Hypothalamus (tissue), 51 donors: ENCODE results near the gene MPST.
A peak's percentile ranks its signal among the peaks of the same experiment; 100 is the strongest.
"Not testable (repeated sequence)": the region's sequence is repeated elsewhere in the genome, so short reads cannot be mapped to it uniquely, and the experiment has no call there.

Experiments used
- DNase-seq, 51 donors: peaks; one replicate each; lab custom pipeline; 2025; lab: John Stamatoyannopoulos, UW

Gene MPST

GRCh38 chr22:37019309-37020191 is at the start of gene MPST, which contains the start of gene TST:
TSS of gene MPST (plus strand) at chr22:37019742. CDS start at chr22:37019837, 95 bp downstream.
TSS of gene TST (minus strand) at chr22:37019447. CDS start at chr22:37018732, 715 bp downstream.
- DNase-seq, result peak in 50 of 51 donors; percentile 25 to 87 (median 74)

DNA sequence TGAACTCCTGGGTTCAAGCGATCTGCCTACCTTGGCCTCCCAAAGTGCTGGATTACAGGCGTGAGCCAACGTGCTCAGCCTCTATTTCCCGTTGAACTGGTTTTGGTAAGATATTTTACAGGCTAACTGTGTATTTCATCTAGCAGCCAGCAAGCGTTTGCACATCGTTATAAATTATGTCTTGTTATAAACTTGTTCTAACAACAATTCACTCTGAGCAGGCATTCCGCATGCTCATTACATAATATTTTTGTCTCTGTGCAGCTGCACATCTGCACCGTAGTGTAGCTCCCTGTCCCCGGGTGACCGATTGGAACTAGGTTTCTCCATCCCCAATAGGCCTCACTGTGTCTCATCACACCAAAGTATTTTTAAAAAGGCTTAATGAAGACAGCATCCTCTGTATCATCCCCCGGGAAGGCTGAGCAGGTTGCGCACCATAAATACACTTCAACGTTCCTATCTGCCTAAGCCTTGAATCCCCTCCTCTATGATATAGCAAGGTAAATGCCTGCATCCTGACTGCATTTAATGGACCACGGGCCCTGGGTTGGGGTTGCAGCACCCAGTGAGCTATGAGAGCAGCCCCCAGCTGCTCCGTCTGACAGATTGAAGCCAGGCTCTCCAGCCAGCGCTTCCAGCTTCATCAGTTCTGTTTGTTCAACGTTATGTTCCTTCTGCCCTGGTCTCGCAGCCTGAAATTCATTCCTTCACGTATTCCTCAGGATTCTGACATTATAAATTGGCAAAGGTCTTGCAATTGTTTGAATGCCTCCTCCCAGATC is 48.0 kb upstream of the MPST start:
- DNase-seq, result no peak

DNA sequence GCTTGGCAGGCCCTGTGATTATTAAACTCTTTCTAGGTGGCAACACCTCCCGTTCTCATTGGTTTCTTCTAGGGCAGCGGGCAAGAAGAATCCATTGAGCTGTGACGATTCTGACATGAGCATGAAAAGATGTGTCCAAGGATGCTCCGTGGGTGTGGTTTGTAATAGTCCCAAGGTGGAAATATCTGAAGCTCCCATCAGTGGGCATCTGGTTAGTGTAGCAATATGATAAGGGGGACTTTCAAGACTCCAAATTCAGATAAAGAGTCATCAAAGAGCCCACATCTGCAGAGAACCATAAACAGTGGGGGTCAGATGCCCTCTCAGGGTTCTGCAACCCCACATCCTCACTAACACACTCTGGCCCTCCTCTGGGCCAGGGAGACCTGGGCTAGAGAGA is 42.9 kb upstream of the MPST start:
- DNase-seq, result no peak

- peak in 22 of 51 donors; percentile 2 to 54 (median 16) for DNase-seq
Observed at GRCh38 chr22:36977401-36977861, 42.1 kb upstream of the MPST start.

DNA sequence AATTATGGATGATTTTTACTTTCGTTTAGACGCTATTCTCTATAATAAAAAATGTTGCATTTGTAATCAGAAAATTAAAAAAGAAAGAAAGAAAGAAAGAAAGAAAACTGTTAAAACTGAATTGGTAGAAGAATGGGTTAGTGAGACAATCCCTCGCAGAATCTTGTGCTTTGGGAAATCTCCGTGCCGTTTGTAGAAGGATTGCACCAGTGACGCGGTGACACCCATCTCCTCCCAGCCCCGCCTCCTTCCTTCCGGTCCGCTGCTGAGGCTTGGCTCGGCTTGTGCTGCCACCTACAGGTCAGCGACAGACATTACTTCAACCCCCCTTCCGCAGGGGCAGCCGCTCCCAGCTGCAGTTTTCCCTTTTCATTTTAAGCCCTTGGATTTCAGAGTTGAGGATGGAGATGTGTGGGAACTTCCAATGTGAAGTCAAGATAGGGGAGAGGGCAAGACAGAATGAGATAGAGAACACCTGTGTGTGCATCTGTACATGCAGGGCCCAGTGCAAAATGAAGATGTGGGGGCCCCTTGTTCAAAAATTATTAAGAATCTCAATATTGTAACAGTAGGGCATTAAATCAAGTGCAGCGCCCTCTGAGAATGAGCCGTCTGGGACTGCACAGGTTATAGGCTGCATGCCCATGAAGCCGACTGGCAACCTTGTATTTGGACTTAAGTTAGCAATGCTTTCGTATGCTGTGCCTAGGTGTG is 41.4 kb upstream of the MPST start:
- DNase-seq, result peak in 49 of 51 donors; percentile 12 to 90 (median 74)

- no peak for DNase-seq
Observed at GRCh38 chr22:36979016-36979910, 40.3 kb upstream of the MPST start.

DNA sequence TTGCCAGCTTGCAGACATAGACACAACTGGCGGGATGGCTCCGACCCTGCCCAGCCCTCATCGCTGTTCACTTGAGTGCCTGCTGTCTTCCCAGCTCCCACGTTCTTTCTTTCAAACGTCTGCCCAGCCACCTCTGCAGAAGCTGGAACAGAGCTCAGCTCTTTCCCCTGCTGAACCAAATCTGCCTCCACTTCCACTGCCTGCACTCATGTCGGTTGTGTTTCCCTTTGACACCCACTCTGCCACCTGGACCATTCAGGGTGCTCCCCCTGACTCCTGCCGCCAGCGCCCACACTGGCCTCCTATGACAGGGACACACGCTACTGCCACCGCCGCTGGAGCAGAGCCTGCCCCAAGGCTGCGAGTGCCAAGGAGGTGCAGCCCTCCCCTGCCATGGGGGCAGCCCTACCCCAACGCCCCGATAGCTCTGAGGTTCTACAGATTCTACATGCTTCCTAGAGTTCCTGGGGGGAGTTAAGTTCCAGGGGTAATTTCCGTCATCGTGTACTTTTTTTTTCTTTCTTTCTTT is 38.2 kb upstream of the MPST start:
- DNase-seq, result no peak

GRCh38 chr22:36982136-36982535 is 37.4 kb upstream of the MPST start:
- DNase-seq, result no peak

- DNase-seq, result no peak
Observed at GRCh38 chr22:36985211-36985889, 34.2 kb upstream of the MPST start.

GRCh38 chr22:36986242-36986821 is 33.2 kb upstream of the MPST start:
- no peak for DNase-seq

GRCh38 chr22:36988075-36988832 is 31.3 kb upstream of the MPST start:
- no peak for DNase-seq

GRCh38 chr22:36989012-36989411 is 30.5 kb upstream of the MPST start:
- not testable (repeated sequence) for DNase-seq

- DNase-seq, result no peak
Observed at GRCh38 chr22:36990457-36990856, 29.1 kb upstream of the MPST start.

GRCh38 chr22:36991206-36991605 is 28.3 kb upstream of the MPST start:
- DNase-seq, result no peak

DNA sequence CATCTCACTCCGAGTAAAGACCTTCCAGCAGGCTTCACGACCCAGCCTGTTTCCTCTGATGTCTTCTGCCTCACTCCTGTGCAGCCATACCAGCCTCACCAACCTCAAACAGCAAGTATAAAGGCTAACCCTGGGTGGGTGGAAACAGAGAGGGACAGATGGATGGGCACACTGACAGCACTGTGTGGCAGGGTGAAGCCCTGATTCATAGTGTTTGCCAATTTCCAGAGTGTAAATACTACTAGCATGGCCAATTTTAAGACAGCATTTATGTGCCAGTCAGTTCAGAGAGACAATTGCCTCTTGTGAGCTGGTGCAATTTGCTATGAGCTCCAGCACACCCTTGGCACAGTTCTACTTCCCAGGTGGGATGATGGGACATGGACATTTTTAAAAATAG is 21.8 kb upstream of the MPST start:
- DNase-seq, result no peak

DNA sequence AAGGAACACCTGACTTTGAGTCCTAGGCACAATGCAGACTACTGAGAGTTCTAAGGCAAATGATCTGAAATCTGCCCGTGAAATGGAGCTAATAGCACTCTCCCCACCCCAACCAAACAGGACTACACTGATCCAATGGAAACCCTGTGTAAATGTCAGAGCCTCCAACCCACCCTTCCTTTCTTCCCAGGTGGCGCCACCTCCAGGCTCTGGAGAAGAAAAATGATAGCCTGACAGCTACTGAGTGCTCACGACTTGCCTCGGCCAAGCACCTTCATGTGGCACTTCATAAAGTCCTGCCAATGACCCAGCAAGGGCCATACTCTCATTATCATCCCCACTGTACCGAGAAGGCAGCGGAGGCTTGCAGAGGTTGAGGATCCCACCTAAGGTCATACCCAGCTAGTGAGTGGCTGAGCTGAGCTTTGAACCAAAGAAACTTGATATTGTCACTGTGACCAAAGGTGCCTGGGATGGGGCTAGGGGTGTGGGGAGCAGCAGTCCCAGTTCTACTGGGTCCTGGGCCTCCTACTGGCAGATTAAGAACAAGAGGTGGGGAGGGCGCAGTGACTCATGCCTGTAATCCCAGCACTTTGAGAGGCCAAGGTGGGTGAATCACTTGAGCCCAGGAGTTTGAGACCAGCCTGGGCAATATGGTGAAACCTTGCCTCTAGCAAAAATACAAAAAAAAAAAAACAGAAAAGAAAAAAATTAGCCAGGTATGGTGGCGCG is 20.8 kb upstream of the MPST start:
- DNase-seq, result no peak

GRCh38 chr22:36999463-36999862 is 20.1 kb upstream of the MPST start:
- no peak for DNase-seq
